Mononuclear cell (primary cell): Measurements from ENCODE around the gene KCND2. TPM values are rescaled to one million over a fixed set of nuclear protein-coding genes. Genes with fewer than 3 reads are reported as not detected.

Experiments used
- H3K27me3 ChIP-seq: 2 replicates; pipeline ENCODE4 v1.6.0; 2011; ENCODE audit warnings: low read length, control low read depth; ENCODE audit not compliant: insufficient read depth
- H3K4me1 ChIP-seq: 2 replicates; pipeline ENCODE4 v1.5.1; 2011; ENCODE audit warnings: mild to moderate bottlenecking, low read length, control low read depth; ENCODE audit not compliant: insufficient read depth
- H3K4me3 ChIP-seq: 2 replicates; pipeline ENCODE4 v1.5.1; 2011; ENCODE audit warnings: mild to moderate bottlenecking, low read length, moderate library complexity
- H3K9me3 ChIP-seq: 2 replicates; pipeline ENCODE4 v1.5.1; 2011; ENCODE audit warnings: low read depth, mild to moderate bottlenecking, control low read depth, low read length
- total RNA-seq: library from RNA; depleted of rRNA; stranded (reverse); fragments of >200 nt; gene quantifications from one replicate; pipeline ENCODE4 v1.2.3, GENCODE V29; 2012

The KCND2 gene
- total RNA-seq, 1 donor = not detected

DNA sequence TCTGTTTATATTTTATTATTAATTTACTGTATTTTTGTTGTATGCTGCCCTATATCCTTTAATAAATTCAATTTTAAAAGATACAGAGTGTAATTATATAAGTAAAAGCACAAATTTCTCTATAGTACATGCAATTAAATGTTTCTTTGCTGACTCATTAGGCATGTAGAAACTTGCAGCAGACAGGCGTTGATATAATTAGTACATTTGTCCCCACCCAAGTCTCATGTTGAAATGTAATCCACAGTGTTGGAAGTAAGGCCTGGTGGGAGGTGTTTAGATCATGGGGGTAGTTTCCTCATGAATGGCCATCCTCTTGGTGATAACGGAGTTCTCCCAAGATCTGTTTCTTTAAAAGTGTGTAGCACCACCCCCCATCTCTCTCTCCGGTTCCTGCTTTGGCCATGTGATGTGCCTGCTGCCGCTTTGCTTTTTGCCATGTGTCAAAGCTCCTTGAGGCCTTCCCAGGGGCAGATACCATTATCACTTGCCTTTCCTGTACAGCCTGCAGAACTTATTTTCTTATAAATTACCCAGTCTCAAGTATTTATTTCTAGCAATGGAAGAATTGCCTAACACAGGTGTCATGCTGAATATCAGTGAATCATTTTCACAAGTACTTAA lies 521.2 kb downstream of the KCND2 start:
- no peaks in the 10 kb centered on the region for H3K9me3 ChIP-seq
- no peaks in the 10 kb centered on the region for H3K4me1 ChIP-seq
- H3K27me3 ChIP-seq = no peaks in the 10 kb centered on the region
- no peak overlapping the region for H3K4me3 ChIP-seq

DNA sequence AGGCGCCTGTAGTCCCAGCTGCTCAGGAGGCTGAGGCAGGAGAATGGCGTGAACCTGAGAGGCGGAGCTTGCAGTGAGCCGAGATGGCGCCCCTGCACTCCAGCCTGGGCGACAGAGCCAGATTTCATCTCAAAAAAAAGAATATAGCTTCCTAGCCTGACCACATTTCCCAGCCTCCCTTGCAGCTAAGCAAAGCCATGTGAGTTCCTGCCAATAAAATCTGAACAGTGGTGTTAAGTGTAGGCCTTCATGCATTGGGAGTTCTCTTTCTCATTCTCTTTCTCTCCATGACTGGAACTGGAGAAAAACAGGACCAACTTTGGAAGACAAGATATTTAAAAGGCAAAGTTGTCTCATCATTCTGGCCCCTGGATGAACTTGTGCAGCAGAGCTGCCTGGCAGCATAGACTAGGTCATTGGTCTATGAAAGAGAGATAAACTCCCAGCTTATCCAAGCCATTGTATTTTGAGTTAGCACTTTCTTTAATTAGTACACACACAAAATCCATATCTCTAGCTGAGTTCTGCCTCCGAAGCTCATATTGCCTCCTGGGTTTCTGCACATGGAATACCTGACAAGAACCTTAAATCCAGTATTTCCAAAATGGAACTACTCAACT lies 524.2 kb downstream of the KCND2 start:
- no peaks in the 10 kb centered on the region for H3K4me1 ChIP-seq
- H3K4me3 ChIP-seq = no peak overlapping the region
- H3K27me3 ChIP-seq = no peaks in the 10 kb centered on the region
- no peaks in the 10 kb centered on the region for H3K9me3 ChIP-seq

DNA sequence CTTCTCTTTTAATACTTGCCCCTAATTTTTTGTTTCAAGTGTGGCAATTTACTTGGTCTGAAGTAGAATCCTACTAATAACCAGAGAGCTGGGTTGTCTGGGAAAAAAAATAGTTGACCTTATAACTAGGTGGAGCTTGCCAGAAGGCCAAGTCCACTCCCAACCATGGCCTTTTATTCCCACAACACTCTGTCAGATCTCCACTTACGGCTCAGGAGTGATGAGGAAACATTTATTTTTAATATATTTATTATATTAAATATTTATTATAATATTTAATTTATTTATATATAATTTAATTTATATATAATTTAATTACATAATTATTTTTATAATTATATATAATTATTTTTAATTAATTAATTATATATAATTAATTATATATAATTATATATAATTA lies 526.2 kb downstream of the KCND2 start:
- H3K4me3 ChIP-seq = no peak overlapping the region
- no peaks in the 10 kb centered on the region for H3K9me3 ChIP-seq
- H3K4me1 ChIP-seq = no peaks in the 10 kb centered on the region
- H3K27me3 ChIP-seq = no peaks in the 10 kb centered on the region
